ENCODE data around the gene ADGRB2.

Gene ADGRB2

GRCh38 chr1:31763671-31764311 lies 349 bp downstream of the ADGRB2 start:
- no peak for DNase-seq (ENCODE audit: low read depth)

- peak; percentile 45 for DNase-seq (ENCODE audit: low read depth)
These were observed 1.1 kb downstream of the ADGRB2 start for GRCh38 chr1:31762726-31763670.

- DNase-seq (ENCODE audit: low read depth) = no peak
These were observed 1.8 kb downstream of the ADGRB2 start for GRCh38 chr1:31762323-31762722.

- DNase-seq (ENCODE audit: low read depth) = no peak
These were observed 2.3 kb downstream of the ADGRB2 start for GRCh38 chr1:31761883-31762282.

GRCh38 chr1:31760471-31761470 lies 3.4 kb downstream of the ADGRB2 start:
- peak; percentile 54 for DNase-seq (ENCODE audit: low read depth)

GRCh38 chr1:31759298-31760023 lies 4.7 kb downstream of the ADGRB2 start:
- DNase-seq (ENCODE audit: low read depth) = no peak

- no peak for DNase-seq (ENCODE audit: low read depth)
These were observed 5.3 kb downstream of the ADGRB2 start for GRCh38 chr1:31758823-31759222.

- DNase-seq (ENCODE audit: low read depth) = no peak
These were observed 6.2 kb downstream of the ADGRB2 start for GRCh38 chr1:31757989-31758388.

- no peak for DNase-seq (ENCODE audit: low read depth)
These were observed 6.9 kb downstream of the ADGRB2 start for GRCh38 chr1:31757204-31757679.

GRCh38 chr1:31756578-31756977 lies 7.6 kb downstream of the ADGRB2 start:
- no peak for DNase-seq (ENCODE audit: low read depth)

- DNase-seq (ENCODE audit: low read depth) = no peak
These were observed 8.2 kb downstream of the ADGRB2 start for GRCh38 chr1:31755850-31756492.

- DNase-seq (ENCODE audit: low read depth) = no peak
These were observed 8.9 kb downstream of the ADGRB2 start for GRCh38 chr1:31755197-31755611.

- no peak for DNase-seq (ENCODE audit: low read depth)
These were observed 9.7 kb downstream of the ADGRB2 start for GRCh38 chr1:31754397-31754796.

GRCh38 chr1:31753707-31754349 lies 10.3 kb downstream of the ADGRB2 start:
- DNase-seq (ENCODE audit: low read depth) = no peak

- no peak for DNase-seq (ENCODE audit: low read depth)
These were observed 11.1 kb downstream of the ADGRB2 start for GRCh38 chr1:31752952-31753475.

- no peak for DNase-seq (ENCODE audit: low read depth)
These were observed 11.9 kb downstream of the ADGRB2 start for GRCh38 chr1:31752258-31752657.

GRCh38 chr1:31751822-31752241 lies 12.3 kb downstream of the ADGRB2 start:
- DNase-seq (ENCODE audit: low read depth) = no peak

- DNase-seq (ENCODE audit: low read depth) = no peak
These were observed 13.2 kb downstream of the ADGRB2 start for GRCh38 chr1:31750858-31751510.
